Measurements from ENCODE around the gene CENPH.
"Not testable (repeated sequence)": the region's sequence is repeated elsewhere in the genome, so short reads cannot be mapped to it uniquely, and the experiment has no call there.

Gene CENPH

DNA sequence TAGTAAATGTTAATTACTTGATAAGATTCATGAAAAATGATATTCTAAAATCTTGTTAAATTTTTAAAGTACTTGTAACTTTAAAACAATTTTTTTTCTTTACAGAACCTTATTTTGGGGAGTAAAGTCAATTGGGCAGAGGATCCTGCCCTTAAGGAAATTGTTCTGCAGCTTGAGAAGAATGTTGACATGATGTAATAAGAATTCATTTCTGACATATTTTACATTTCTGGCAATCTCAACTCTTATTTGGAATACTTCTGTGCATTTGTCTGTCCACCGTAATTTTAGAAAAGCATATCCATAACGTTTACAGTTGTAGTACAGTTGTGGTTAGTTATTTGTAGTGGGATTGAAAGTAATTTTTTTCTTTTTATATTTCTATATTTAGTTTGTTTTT, 20.2 kb downstream of the CENPH start:
- no peak for DNase-seq (ENCODE audit: low read depth)

DNA sequence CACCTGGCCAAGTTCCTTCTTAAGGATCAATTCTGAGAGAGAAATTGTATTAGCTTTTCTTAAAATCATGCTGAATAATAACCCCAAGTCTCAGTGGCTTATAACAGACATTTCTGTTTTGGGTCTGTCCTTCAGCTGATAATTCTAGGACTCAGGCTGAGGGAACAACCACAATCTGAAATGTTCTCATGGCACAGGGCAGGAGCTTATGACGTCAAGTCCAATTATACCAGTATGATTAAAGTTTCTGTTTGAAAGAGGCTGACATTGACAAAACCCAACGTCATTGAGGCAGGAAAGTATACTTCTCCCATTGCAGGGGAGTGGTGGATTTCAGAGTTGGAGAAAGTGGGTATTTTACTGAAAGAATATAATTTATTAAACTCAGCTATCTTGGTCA, 21.8 kb downstream of the CENPH start:
- DNase-seq (ENCODE audit: low read depth), result no peak

DNA sequence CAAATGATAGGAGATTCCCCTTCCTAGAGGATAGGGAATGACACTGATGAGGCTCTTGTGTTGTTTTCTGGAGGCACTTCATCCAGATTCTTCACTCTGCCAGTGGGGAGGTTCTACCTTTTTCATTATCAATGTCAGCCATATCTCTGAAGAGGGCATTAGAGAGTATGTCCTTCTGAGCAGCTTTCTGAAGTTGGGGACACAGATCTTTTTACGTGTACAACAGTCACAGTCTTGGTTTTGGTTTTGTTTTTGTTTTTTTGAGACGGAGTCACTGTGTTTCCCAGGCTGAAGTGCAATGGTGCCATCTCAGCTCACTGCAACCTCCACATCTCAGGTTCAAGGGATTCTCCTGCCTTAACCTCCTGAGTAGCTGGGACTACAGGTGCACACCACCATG, 22.6 kb downstream of the CENPH start:
- no peak for DNase-seq (ENCODE audit: low read depth)

DNA sequence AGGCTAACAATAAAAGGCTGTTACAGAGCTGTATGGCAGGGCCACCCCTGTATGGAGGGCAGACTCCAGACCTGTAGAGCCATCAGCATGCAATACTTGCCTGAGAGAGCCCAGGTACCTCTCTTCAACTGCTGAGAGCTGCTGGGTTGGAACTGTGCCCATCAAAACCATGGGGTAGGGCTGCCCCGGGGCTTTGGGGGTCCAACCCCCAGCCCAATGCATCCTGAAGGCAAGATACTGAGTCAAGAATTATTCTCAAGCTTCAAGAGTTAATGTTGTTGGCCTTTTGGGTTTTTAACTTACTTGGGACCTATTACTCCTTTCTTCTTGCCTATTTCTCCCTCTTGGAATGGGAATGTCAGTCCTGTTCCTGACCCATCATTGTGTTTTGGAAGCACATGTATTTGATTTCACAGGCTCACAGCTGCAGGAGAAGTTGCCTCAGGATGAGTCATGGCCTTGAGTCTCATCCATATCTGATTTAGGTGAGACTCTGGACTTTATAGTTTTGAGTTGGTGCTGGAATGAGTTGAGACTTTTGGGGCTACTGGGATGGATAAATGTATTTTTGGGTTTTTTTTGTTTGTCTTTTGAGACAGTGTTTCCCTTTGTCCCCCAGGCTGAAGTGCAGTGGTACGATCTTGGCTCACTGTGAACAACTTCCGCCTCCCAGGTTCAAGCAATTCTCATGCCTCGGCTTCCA, 24.3 kb downstream of the CENPH start:
- peak; percentile 28 for DNase-seq (ENCODE audit: low read depth)

DNA sequence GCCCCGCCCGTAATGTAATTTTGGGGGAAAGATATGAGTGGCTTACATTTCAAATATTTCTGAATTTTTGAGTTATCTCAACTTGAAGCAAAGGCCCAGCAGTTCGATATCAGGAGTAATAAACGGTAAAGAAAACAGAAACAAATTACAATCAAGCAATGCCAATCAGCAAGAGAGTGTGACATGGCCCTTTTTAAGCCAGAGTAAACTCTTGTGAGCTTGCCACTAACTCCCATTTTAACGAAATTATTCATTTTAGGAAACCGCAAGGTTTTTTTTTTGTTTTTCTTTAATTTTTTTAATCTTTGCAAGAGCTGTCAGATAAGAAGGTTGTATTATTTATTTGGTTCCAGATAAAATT, 27.7 kb downstream of the CENPH start:
- DNase-seq (ENCODE audit: low read depth), result no peak

DNA sequence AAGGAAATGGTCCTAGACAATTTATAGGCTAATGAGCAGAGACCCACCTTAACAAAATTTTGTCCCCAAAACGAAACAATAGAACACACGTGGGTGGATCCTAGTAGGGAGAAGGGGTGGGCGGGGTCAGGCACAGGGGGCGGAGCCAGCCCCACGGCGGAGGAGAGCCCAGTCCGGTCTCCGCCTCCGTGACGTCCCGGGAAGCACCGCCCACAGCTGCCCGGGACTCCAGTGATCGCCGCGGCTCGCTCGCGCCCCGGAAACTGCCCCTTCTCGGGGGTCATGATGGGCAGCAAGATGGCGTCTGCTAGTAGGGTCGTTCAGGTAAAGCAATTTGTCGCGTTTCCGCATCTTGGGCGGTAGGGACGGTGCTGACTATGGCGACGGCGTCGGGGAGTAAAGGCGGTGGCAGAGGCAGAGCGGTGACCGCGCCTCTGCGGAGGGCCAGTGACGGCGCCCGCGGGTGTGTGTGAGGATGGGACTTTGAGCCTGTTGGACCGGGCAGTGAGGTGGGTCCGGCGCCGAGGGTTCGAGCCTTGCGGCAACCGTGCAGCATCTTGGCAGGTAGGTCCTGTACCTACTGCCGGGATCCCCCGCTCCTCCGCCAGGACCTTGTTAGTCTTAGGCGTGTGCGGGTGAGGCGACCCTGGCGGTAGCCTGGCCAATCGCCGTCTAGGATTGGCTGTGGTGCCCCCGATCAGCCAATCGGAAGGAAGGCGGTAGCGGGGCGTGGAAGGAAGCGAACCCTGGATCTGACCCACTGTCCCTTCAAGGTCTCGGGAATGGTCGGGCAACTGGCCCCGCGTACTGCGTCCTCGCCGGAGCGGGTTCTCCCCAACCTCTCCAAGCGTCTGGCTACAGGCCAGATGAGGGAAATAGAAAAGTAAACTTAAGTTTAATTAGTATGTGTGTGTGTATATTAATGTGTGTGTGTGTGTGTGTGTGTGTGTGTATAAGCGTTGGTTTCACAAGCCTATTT, 28.5 kb downstream of the CENPH start:
- peak; percentile 89 for DNase-seq (ENCODE audit: low read depth)

DNA sequence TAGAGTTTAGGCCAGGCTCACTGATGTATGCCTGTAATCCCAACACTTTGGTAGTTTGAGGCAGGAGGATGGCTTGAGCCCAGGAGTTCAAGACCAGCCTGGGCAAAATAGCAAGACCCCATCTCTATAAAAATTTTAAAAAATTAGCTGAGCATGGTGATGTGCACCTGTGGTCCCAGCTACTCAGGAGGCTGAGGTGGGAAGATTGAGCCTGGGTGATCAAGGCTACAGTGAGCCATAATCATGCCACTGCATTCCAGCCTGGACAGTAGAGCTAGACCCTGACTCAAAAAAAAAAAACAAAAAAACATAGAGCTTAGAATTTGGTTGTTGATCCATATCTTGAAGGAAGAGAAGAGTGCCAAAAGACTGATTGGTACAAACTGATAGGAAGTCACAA, 30.6 kb downstream of the CENPH start:
- no peak for DNase-seq (ENCODE audit: low read depth)

DNA sequence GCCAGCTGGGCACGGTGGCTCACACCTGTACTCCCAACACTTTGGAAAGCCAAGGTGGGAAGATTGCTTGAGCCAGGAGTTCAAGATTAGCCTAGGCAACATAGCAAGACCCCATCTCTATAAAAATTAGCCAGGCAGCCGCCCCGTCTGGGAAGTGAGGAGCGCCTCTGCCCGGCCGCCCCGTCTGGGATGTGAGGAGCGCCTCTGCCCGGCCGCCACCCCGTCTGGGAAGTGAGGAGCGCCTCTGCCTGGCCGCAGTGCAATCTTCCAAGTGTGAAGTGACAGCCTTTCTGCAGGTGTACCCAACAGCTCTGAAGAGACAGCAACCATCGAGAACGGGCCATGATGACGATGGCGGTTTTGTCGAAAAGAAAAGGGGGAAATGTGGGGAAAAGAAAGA, 31.0 kb downstream of the CENPH start:
- not testable (repeated sequence) for DNase-seq (ENCODE audit: low read depth)

DNA sequence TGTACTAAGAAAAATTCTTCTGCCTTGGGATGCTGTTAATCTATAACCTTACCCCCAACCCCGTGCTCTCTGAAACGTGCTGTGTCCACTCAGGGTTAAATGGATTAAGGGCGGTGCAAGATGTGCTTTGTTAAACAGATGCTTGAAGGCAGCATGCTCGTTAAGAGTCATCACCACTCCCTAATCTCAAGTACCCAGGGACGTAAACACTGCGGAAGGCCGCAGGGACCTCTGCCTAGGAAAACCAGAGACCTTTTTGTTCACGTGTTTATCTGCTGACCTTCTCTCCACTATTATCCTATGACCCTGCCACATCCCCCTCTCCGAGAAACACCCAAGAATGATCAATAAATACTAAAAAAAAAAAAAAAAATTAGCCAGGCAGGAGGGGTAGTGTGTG, 31.4 kb downstream of the CENPH start:
- not testable (repeated sequence) for DNase-seq (ENCODE audit: low read depth)

DNA sequence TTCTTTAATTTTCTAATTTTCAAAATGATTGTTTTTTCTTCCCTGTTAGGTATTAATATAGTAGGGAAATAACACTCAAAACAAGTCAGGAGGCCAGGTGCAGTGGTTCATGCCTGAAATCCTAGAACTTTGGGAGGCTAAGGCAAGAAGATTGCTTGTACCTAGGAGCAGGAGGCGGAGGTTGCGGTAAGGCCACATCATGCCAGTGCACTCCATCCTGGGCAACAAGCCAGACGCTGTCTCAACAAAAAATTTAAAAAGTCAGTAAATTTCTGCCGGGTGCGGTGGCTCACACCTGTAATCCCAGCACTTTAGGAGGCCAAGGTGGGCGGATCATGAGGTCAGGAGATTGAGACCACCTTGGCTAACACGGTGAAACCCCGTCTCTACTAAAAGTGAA, 35.1 kb downstream of the CENPH start:
- DNase-seq (ENCODE audit: low read depth), result no peak

DNA sequence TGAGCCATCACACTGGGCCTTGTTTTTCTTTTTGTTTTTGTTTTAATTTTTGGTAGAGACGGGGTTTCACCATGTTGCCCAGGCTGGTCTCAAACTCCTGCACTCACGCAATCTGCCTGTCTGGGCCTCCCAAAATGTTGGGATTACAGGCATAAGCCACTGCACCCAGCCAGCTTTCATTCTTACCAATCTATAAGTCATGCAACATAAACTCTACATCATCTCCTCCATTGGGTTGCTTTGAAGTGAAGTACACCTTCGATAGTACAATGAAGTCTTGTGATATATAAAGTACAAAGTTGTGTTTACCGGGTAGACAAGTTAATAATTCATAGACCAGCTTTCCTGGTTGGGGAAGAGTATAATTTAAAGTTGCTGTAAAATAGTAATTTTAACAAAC, 36.5 kb downstream of the CENPH start:
- no peak for DNase-seq (ENCODE audit: low read depth)

DNA sequence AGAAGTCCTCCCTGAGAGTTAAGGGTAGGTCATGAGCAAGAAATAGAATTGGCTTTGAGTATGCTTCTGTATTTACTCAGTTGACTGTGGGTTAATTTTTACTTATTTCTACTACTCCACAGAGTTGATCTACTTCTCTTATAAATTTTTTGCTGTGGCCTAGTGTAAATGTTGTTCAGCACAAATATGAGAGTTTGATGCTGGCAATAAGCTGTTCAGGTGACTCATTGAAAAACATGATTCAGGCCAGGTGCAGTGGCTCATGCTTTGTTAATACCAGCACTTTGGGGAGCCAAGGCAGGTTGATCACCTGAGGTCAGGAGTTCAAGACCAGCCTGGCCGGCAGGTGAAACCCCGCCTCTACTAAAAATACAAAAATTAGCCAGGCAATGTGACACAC, 40.8 kb downstream of the CENPH start:
- DNase-seq (ENCODE audit: low read depth), result no peak

DNA sequence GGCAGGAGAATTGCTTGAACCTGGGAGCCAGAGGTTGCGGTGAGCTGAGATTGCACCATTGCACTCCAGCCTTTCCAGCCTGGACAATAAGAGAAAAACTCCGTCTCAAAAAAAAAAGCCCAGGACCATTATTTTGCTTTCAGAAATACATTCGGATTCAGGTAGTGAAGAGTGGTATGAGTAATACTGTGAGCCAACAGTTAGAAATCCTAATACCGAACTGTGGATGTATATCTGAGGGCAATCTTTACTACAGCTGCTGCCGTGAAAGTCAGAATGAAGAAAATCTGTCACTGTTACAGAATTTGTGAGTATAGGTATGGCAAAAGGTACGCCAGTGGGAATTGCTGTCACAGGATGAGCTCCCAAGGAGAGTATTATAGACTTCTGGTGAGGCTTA, 41.9 kb downstream of the CENPH start:
- no peak for DNase-seq (ENCODE audit: low read depth)

DNA sequence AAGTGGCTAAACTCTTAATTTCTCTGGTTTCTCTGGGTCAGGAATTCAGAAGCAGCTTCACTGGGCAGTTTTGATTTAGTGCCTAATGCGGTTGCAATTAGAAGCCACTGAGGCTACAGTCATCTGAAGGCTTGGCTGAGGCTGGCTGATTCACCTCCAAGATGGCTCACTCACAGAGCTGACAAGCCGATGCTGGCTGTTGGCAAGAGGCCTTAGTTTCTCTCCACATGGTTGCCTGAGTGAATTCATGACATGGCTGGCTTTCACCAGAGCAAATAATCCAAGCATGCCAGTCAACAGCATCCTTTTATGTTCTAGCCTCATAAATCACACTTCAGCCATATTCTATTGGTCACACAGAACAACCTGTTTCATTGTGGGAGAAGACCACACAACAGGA, 42.5 kb downstream of the CENPH start:
- DNase-seq (ENCODE audit: low read depth), result no peak

DNA sequence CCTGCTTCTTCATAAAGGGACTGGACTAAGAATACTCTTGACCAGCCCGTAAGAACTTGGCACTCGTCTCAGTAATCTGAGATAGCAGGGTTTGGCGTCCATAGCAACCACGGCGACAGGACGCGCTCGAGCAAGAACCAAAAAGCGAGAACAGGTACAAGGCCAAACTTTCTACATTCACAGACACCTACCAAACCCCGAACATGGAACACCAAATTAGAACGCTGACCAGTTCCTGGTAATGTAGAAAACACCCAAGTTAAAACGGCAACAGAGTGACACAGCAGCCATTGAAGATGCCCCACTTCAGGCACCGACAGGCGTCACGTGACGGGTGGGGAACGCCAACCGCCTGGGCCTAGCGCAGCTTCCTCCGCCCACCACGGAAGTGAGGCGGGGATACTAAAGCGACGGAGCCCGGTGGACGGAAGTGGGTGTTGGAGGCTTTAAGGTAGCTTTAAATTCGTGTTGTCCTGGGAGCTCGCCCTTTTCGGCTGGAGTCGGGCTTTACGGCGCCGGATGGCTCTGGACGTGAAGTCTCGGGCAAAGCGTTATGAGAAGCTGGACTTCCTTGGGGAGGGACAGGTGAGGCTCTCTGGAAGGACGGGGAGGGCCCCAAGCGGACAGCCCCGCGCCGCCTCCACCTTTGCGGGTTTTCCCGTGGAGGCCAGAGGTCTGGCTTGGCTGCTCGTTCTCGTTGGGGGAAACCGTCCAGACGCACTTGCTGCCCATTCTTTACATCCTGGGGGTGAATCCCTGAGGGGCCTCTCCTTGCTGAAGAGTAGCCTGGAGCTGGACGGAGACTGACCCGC, 45.3 kb downstream of the CENPH start, which contains the start of gene CDK7:
Gene CDK7 (plus strand): TSS at position 430 of the 812 bp plus-strand sequence. CDS start 90 bp downstream, at position 520.
- peak; percentile 86 for DNase-seq (ENCODE audit: low read depth)

DNA sequence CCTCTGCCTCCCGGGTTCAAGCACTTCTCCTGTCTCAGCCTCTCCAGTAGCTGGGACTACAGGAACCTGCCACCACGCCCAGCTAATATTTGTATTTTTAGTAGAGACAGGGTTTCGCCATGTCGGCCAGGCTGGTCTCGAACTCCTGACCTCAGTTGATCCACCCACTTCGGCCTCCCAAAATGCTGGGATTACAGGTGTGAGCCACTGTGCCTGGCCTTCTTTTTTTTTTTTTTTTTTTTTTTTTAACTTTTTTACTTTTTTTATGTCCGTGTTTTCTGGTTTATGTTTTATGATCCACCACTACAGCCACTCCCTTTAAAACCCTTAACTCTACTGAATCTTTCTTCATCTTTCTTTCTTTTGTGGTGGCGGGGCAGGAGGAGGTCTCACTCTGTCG, 47.4 kb downstream of the CENPH start:
- DNase-seq (ENCODE audit: low read depth), result not testable (repeated sequence)

DNA sequence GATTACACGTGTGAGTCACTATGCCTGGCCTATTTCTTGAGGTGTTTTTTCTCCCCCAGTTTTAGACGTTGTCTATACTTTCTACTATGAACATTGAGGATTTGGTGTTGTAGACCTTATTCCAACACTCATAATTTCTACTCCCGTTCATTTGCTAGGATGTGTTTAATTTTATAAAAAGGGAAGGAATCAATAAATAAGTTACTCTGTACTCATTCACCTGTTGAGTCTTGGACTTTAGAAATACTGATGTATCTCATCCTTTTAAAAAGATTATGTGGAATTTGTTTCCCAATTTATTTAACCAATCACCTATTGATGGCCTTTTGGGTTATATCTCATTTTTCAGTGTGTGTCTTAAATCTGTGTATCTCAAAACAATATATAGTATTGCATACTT, 48.5 kb downstream of the CENPH start:
- DNase-seq (ENCODE audit: low read depth), result no peak

DNA sequence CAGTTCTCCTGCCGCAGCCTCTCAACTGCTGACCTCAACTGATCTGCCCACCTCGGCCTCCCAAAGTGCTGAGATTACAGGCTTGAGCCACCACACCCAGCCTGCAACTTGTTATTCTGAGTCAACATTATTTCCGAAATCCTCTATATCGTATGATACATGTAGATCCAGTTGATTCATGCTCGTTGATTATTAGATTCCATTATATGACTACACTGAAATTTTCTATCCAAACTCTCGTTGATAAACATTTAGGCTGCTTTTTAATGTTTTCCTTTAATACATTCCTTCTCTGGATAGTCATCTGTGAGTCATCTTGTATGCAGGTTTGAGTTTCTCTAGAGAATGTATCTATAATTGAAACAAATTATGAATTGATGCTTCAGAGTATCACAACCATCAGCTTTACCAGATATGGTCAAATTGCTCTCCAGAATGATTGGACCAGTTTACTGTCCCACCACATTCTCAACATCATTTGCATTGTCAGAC, 49.4 kb downstream of the CENPH start:
- peak; percentile 53 for DNase-seq (ENCODE audit: low read depth)

DNA sequence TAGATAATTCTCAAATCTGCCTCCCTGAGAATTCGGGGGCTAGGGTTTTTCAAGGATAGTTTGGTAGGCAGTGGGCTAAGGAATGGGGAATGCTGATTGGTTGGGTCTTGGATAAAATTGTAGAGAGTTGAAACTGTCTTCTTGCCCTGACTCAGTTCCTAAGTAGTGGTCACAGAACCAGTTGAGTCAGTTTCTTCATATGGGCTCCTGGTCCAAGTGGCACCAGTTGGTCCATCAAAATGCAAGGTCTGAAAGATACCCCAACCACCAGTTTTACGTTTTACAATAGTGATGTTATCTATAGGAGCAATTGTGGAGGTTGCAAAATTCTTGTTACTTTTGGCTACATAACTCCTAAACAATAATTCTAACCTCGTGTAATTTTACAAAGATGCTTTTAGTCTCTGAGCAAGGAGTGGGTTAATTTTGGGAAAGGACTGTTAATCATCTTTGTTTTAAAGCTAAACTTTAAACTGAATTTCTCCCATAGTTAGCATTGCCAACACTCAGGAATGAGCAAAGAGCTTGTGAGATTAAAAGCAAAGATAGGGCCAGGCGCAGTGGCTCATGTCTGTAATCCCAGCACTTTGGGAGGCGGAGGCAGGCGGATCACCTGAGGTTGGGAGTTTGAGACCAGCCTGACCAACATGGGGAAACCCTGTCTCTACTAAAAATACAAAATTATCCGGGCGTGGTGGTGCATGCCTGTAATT, 53.0 kb downstream of the CENPH start:
- no peak for DNase-seq (ENCODE audit: low read depth)

DNA sequence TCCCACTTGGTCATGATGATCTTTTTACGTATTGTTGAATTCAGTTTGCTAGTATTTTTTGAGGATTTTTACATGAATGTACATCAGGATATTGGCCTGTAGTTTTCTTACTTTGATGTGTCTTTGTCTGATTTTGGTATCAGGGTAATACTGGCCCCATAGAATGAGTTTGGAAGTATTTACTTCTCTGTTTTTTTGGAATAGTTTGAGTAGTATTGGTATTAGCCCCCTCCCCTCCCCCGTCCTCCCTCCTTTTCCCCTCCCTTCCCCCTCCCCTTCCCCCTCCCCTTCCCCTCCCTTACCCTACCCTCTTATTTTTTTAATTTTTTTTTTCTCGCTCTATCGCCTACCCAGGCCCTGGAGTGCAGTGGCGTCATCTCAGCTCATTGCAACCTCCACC, 55.6 kb downstream of the CENPH start:
- DNase-seq (ENCODE audit: low read depth), result no peak

DNA sequence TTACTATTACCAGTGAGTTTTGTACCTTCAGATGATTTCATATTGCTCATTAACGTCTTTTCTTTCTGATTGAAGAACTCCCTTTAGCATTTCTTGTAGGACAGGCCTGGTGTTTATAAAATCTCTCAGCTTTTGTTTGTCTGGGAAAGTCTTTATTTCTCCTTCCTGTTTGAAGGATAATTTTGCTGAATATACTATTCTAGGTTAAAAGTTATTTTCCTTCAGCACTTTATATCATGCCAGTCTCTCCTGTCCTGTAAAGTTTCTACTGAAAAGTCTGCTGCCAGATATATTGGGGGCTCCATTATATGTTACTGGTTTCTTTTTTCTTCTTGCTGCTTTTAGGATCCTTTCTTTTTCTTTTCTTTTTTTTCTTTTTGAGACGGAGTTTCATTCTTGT, 58.6 kb downstream of the CENPH start:
- DNase-seq (ENCODE audit: low read depth), result no peak

DNA sequence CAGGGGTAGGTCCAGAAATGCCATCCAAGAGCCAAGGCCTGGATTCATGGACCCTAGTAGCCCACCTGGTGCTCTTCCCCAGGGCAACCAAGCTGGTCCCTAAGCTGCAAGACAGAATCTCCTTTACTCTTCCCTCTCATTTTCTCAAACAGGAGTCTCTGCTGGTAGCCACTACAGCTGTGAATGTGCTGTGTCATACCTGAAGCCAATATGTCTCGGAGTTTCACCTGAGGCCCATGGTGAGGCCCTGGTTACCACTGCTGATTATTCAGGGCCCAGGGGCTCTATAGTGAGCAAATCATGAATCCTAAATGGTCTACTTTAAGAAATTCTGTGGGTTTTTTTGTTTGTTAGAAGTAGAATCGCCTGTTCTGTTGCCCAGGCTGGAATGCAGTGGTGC, 61.2 kb downstream of the CENPH start:
- no peak for DNase-seq (ENCODE audit: low read depth)
